H9 (cell line): ENCODE measurements around the gene ADGRG7. TPM values are rescaled to one million over a fixed set of nuclear protein-coding genes. Genes with fewer than 3 reads are reported as not detected.

ENCODE experiments used
- DNase-seq: peaks from one replicate; pipeline ENCODE4 v3.0.0-alpha.2; 2017
- H2AFZ ChIP-seq: one replicate; pipeline ENCODE4 v1.6.1; 2013; ENCODE audit warnings: mild to moderate bottlenecking, low read length, control low read depth, moderate library complexity
- H2AK5ac ChIP-seq: 2 replicates; pipeline ENCODE4 v1.6.1; 2013; ENCODE audit warnings: low read length, control low read depth, mixed read lengths; ENCODE audit not compliant: insufficient read length
- H2BK120ac ChIP-seq: one replicate; pipeline ENCODE4 v1.6.1; 2013; ENCODE audit warnings: low read depth, mild to moderate bottlenecking, low read length, control low read depth, inconsistent platforms; ENCODE audit not compliant: poor library complexity, severe bottlenecking
- H2BK12ac ChIP-seq: 2 replicates; pipeline ENCODE4 v1.6.1; 2013; ENCODE audit warnings: low read length, control low read depth, mixed read lengths, low read depth; ENCODE audit not compliant: insufficient read length
- H2BK15ac ChIP-seq: 2 replicates; pipeline ENCODE4 v1.6.1; 2013; ENCODE audit warnings: low read depth, low read length, control low read depth
- H2BK20ac ChIP-seq: one replicate; pipeline ENCODE4 v1.6.1; 2013; ENCODE audit warnings: low read depth, mild to moderate bottlenecking, low read length, control low read depth, inconsistent platforms; ENCODE audit not compliant: poor library complexity, severe bottlenecking
- H2BK5ac ChIP-seq: 2 replicates; pipeline ENCODE4 v1.6.1; 2013; ENCODE audit warnings: low read length, control low read depth, mixed read lengths; ENCODE audit not compliant: insufficient read length
- H3K14ac ChIP-seq: 2 replicates; pipeline ENCODE4 v1.6.1; 2013; ENCODE audit warnings: low read length, control low read depth; ENCODE audit not compliant: insufficient read depth
- H3K18ac ChIP-seq: 2 replicates; pipeline ENCODE4 v1.6.1; 2013; ENCODE audit warnings: low read depth, mild to moderate bottlenecking, mixed read lengths, low read length, control low read depth; ENCODE audit not compliant: insufficient read length
- H3K23ac ChIP-seq: 2 replicates; pipeline ENCODE4 v1.6.1; 2013; ENCODE audit warnings: low read length, control low read depth, mixed read lengths, low read depth; ENCODE audit not compliant: insufficient read length
- H3K23me2 ChIP-seq: 2 replicates; pipeline ENCODE4 v1.6.1; 2013; ENCODE audit warnings: low read depth, mild to moderate bottlenecking, mixed read lengths, low read length, control low read depth; ENCODE audit not compliant: insufficient read length, poor library complexity, severe bottlenecking
- H3K27ac ChIP-seq: 2 replicates; pipeline ENCODE4 v1.5.1; 2013; ENCODE audit warnings: low read length, control low read depth, mixed read lengths, low read depth; ENCODE audit not compliant: insufficient read length
- H3K27me3 ChIP-seq: 2 replicates; pipeline ENCODE4 v1.6.1; 2013; ENCODE audit warnings: low read length, control low read depth, inconsistent platforms; ENCODE audit not compliant: insufficient read depth
- H3K4ac ChIP-seq: 2 replicates; pipeline ENCODE4 v1.6.1; 2013; ENCODE audit warnings: low read depth, mild to moderate bottlenecking, control low read depth, inconsistent platforms, low read length, moderate library complexity
- H3K4me1 ChIP-seq: 2 replicates; pipeline ENCODE4 v1.6.1; 2013; ENCODE audit warnings: low read length, control low read depth, inconsistent platforms; ENCODE audit not compliant: insufficient read depth
- H3K4me2 ChIP-seq: 2 replicates; pipeline ENCODE4 v1.6.1; 2013; ENCODE audit warnings: low read length, control low read depth, mixed read lengths; ENCODE audit not compliant: insufficient read length, insufficient read depth
- H3K56ac ChIP-seq: 2 replicates; pipeline ENCODE4 v1.6.1; 2013; ENCODE audit warnings: low read depth, mild to moderate bottlenecking, mixed read lengths, low read length, control low read depth; ENCODE audit not compliant: insufficient read length
- H3K79me1 ChIP-seq: 2 replicates; pipeline ENCODE4 v1.6.1; 2013; ENCODE audit warnings: low read depth, mild to moderate bottlenecking, moderate library complexity, low read length, control low read depth, inconsistent platforms; ENCODE audit not compliant: insufficient read depth, poor library complexity, severe bottlenecking
- H3K79me2 ChIP-seq: 2 replicates; pipeline ENCODE4 v1.6.1; 2013; ENCODE audit warnings: low read length, control low read depth, inconsistent platforms; ENCODE audit not compliant: insufficient read depth
- H3K9ac ChIP-seq: 2 replicates; pipeline ENCODE4 v1.6.1; 2013; ENCODE audit warnings: low read length, control low read depth, mixed read lengths; ENCODE audit not compliant: insufficient read length; ENCODE audit errors: extremely low read depth
- H3K9me3 ChIP-seq: one replicate; pipeline ENCODE4 v1.6.1; 2013; ENCODE audit warnings: low read depth, low read length, inconsistent platforms; ENCODE audit not compliant: control insufficient read depth
- H3T11ph ChIP-seq: one replicate; pipeline ENCODE4 v1.6.1; 2013; ENCODE audit warnings: mild to moderate bottlenecking, low read length, control low read depth, inconsistent platforms
- H4K20me1 ChIP-seq: one replicate; pipeline ENCODE4 v1.6.1; 2013; ENCODE audit not compliant: control insufficient read depth, insufficient read length, insufficient read depth
- H4K5ac ChIP-seq: 2 replicates; pipeline ENCODE4 v1.6.1; 2013; ENCODE audit warnings: low read depth, mild to moderate bottlenecking, mixed read lengths, low read length, control low read depth; ENCODE audit not compliant: insufficient read length
- H4K8ac ChIP-seq: replicated peaks from 2 replicates; pipeline ENCODE4 v1.6.1; 2013; ENCODE audit warnings: low read length, control low read depth, mixed read lengths, low read depth; ENCODE audit not compliant: insufficient read length
- H4K91ac ChIP-seq: 2 replicates; pipeline ENCODE4 v1.6.1; 2013; ENCODE audit warnings: low read depth, mild to moderate bottlenecking, moderate library complexity, mixed read lengths, low read length, control low read depth; ENCODE audit not compliant: insufficient read length
- H3K27ac Mint-ChIP-seq, 3 experiments: 2 replicates in 2 of 3; 3 replicates in 1 of 3; pipeline ENCODE4 v1.8.0; 2020 to 2021; ENCODE audit warnings: mixed read lengths in 3 of 3, mild to moderate bottlenecking in 1 of 3, moderate library complexity in 1 of 3
- H3K27me3 Mint-ChIP-seq: 2 replicates; pipeline ENCODE4 v1.8.0; 2021; ENCODE audit warnings: low read depth, mild to moderate bottlenecking, moderate library complexity, mixed read lengths
- H3K36me3 Mint-ChIP-seq, 3 experiments: 2 replicates in 2 of 3; 3 replicates in 1 of 3; pipeline ENCODE4 v1.8.0; 2020 to 2021; ENCODE audit warnings: low read depth in 3 of 3, mixed read lengths in 3 of 3; ENCODE audit not compliant: insufficient read depth in 1 of 3
- H3K4me1 Mint-ChIP-seq, 2 experiments: 2 replicates each; pipeline ENCODE4 v1.8.0; 2020; ENCODE audit warnings: mixed read lengths in 2 of 2
- H3K4me3 Mint-ChIP-seq, 2 experiments: 2 replicates in 1 of 2; 3 replicates in 1 of 2; pipeline ENCODE4 v1.8.0; 2020 to 2021; ENCODE audit warnings: mild to moderate bottlenecking in 2 of 2, mixed read lengths in 2 of 2, moderate library complexity in 1 of 2
- H3K9me3 Mint-ChIP-seq, 2 experiments: 2 replicates in 1 of 2; 3 replicates in 1 of 2; pipeline ENCODE4 v1.8.0; 2020; ENCODE audit warnings: mild to moderate bottlenecking in 2 of 2, mixed read lengths in 2 of 2, moderate library complexity in 1 of 2
- WGBS: extraction: QIAGEN DNeasy Blood & Tissue Kit; methylation state at CpG from one replicate; pipeline ENCODE4 v1.1.7; 2013; ENCODE audit warnings: missing lambda C conversion rate, low lambda C conversion rate, mixed read lengths; ENCODE audit not compliant: insufficient read length; ENCODE audit errors: extremely low coverage; 5-methylcytosine and 5-hydroxymethylcytosine counted together
- total RNA-seq: library from RNA; stranded (reverse); gene quantifications from 2 replicates; pipeline ENCODE4 v1.2.1, GENCODE V29; 2021
- TF ChIP-seq, protein P1 (sequence below): fragments of 200-600 bp; sonication (generic); conservative IDR thresholded peaks from 3 replicates; pipeline ENCODE4 v1.8.0; 2021; ENCODE audit warnings: antibody characterized with exemption, mild to moderate bottlenecking

Gene ADGRG7
- total RNA-seq, 1 experiment from 2014 or later, result not detected

DNA sequence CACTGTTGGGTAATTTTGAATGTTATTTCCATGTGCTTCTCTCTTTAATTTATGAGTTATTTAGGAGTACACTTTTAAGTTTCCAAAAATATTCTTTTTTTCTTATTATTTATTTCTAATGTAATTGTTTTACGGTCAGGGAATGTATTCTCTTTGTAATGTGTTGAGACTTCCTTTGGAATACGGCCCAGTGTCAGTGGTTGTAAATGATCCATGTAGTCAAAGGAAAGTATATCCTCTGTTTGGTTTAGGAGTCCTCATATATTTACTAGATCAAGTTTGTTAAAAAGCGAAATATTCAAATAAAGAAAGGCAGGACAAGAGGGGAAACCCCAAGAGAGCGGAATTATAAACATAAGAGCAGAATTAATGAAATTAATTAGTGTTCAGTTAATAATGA, 49.0 kb upstream of the ADGRG7 start:
- H2BK12ac ChIP-seq, result no peak overlapping the region
- Mint-ChIP-seq H3K27me3 (no peaks in the 10 kb centered on the region), H3K36me3 (no peaks in the 10 kb centered on the region), H3K4me3 (no peak overlapping the region), H3K9me3 (no peaks in the 10 kb centered on the region), H3K4me1 (peaks cover 26% of the 10 kb centered on the region in 2 experiments), H3K27ac (peak overlapping the region in 2 of 3 experiments; percentile 52 to 92; a peak in 3 of 7 replicates)
- H3K9me3 ChIP-seq, result no peaks in the 10 kb centered on the region
- no peak overlapping the region for H2AFZ ChIP-seq
- H3K18ac ChIP-seq, result no peak overlapping the region
- peaks cover 4% of the 10 kb centered on the region; the same call in 1 of the 2 replicates for H3K4me1 ChIP-seq
- H2AK5ac ChIP-seq, result no peak overlapping the region
- no peaks in the 10 kb centered on the region for H3K23me2 ChIP-seq
- no peak overlapping the region for H3T11ph ChIP-seq
- no peak overlapping the region for H3K4ac ChIP-seq
- WGBS, result no CpG with 5 or more reads among the region's 4 CpGs
- TF ChIP-seq, protein P1, sequence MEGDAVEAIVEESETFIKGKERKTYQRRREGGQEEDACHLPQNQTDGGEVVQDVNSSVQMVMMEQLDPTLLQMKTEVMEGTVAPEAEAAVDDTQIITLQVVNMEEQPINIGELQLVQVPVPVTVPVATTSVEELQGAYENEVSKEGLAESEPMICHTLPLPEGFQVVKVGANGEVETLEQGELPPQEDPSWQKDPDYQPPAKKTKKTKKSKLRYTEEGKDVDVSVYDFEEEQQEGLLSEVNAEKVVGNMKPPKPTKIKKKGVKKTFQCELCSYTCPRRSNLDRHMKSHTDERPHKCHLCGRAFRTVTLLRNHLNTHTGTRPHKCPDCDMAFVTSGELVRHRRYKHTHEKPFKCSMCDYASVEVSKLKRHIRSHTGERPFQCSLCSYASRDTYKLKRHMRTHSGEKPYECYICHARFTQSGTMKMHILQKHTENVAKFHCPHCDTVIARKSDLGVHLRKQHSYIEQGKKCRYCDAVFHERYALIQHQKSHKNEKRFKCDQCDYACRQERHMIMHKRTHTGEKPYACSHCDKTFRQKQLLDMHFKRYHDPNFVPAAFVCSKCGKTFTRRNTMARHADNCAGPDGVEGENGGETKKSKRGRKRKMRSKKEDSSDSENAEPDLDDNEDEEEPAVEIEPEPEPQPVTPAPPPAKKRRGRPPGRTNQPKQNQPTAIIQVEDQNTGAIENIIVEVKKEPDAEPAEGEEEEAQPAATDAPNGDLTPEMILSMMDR, result no peak
- H3K27ac ChIP-seq, result no peak overlapping the region
- no peak overlapping the region for H3K14ac ChIP-seq
- H3K23ac ChIP-seq, result no peak overlapping the region
- H3K4me2 ChIP-seq, result no peak overlapping the region
- H4K20me1 ChIP-seq, result no peaks in the 10 kb centered on the region
- no peaks in the 10 kb centered on the region for H3K79me1 ChIP-seq
- H2BK5ac ChIP-seq, result no peak overlapping the region
- no peak overlapping the region for H2BK20ac ChIP-seq
- no peak overlapping the region for H3K56ac ChIP-seq
- H4K5ac ChIP-seq, result no peak overlapping the region
- no peak overlapping the region for H2BK120ac ChIP-seq
- H4K91ac ChIP-seq, result no peak overlapping the region
- H3K79me2 ChIP-seq, result no peaks in the 10 kb centered on the region
- H2BK15ac ChIP-seq, result no peak overlapping the region
- no peak for DNase-seq
- H4K8ac ChIP-seq, result no peak overlapping the region
- no peak overlapping the region for H3K9ac ChIP-seq
- no peaks in the 10 kb centered on the region for H3K27me3 ChIP-seq
